Left lung (tissue), 10 donors: Measurements from ENCODE around the gene CRIM1. TPM values are rescaled to one million over a fixed set of nuclear protein-coding genes. Genes with fewer than 3 reads are reported as not detected.
A peak's percentile ranks its signal among the peaks of the same experiment; 100 is the strongest.

Source experiments
- ATAC-seq: fragments of 200-7000 bp; cut with Tn5 transposase; one replicate; pipeline ENCODE4 v1.9.1; 2020; ENCODE audit warnings: moderate library complexity
- DNase-seq, 4 donors: peaks; one replicate each; pipeline ENCODE4 v3.0.0-alpha.2; 2013 to 2020
- H3K27ac ChIP-seq, 2 donors: fragments of 200-600 bp; sonication (generic) in 1 of 2; one replicate each; pipeline versions ENCODE4 v1.5.0 to v1.8.0; 2020 to 2021
- H3K27me3 ChIP-seq, 2 donors: fragments of 200-600 bp; sonication (generic) in 1 of 2; one replicate each; pipeline versions ENCODE4 v1.5.0 to v1.8.0; 2020 to 2021
- H3K36me3 ChIP-seq, 2 donors: fragments of 200-600 bp; sonication (generic) in 1 of 2; one replicate each; pipeline versions ENCODE4 v1.5.0 to v1.8.0; 2020 to 2021
- H3K4me1 ChIP-seq, 2 donors: fragments of 200-600 bp; one replicate each; pipeline ENCODE4 v1.8.0; 2021
- H3K4me3 ChIP-seq, 2 donors: fragments of 200-600 bp; sonication (generic) in 1 of 2; one replicate each; pipeline versions ENCODE4 v1.5.0 to v1.8.0; 2020 to 2021; ENCODE audit warnings: mild to moderate bottlenecking in 1 of 2
- H3K9me3 ChIP-seq, 2 donors: fragments of 200-600 bp; sonication (generic) in 1 of 2; one replicate each; pipeline versions ENCODE4 v1.5.0 to v1.8.0; 2020 to 2021
- intact Hi-C, 2 donors: fragments of 100-400 bp; cut with DNase I; formaldehyde crosslinking; loops; one replicate each; pipeline versions ENCODE4 v1.11.2 to v1.14.2; 2022
- polyA plus RNA-seq, 6 donors: library from polyadenylated mRNA; unstranded; fragments of 120-200 nt; gene quantifications; one replicate each; pipeline ENCODE4 v1.2.1, GENCODE V29; 2013; ENCODE audit not compliant: insufficient read length in 6 of 6
- total RNA-seq, 2 donors: library from RNA; stranded (reverse); fragmentation: NEBNext Ultra II Directional; extraction: Animal tissue kit (Norgen Biotek cat#: 25700); gene quantifications; one replicate each; pipeline ENCODE4 v1.2.1, GENCODE V29; 2021
- TF ChIP-seq, protein P1 (sequence below), 2 donors: fragments of 200-600 bp; sonication (generic) in 1 of 2; IDR thresholded peaks; one replicate each; pipeline versions ENCODE4 v1.5.0 to v1.8.0; 2021; ENCODE audit warnings: antibody characterized with exemption in 2 of 2
- donor health status: DM: no; HTN: yes; CAD: no.
- donor health status: DM: no; HTN: no; CAD: no.

CRIM1 gene
- total and polyA plus RNA-seq, 8 donors: 28.7 to 72.9 (median 31.4) TPM

GRCh38 chr2:36394804-36395203, 39.2 kb downstream of the CRIM1 start:
- TF ChIP-seq, protein P1, sequence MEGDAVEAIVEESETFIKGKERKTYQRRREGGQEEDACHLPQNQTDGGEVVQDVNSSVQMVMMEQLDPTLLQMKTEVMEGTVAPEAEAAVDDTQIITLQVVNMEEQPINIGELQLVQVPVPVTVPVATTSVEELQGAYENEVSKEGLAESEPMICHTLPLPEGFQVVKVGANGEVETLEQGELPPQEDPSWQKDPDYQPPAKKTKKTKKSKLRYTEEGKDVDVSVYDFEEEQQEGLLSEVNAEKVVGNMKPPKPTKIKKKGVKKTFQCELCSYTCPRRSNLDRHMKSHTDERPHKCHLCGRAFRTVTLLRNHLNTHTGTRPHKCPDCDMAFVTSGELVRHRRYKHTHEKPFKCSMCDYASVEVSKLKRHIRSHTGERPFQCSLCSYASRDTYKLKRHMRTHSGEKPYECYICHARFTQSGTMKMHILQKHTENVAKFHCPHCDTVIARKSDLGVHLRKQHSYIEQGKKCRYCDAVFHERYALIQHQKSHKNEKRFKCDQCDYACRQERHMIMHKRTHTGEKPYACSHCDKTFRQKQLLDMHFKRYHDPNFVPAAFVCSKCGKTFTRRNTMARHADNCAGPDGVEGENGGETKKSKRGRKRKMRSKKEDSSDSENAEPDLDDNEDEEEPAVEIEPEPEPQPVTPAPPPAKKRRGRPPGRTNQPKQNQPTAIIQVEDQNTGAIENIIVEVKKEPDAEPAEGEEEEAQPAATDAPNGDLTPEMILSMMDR (IDR thresholded peaks at IDR 0.05): no peak
- no peaks in the 10 kb centered on the region for H3K4me1 ChIP-seq
- no peak for DNase-seq
- ATAC-seq: peak; percentile 48
- no peaks in the 10 kb centered on the region for H3K36me3 ChIP-seq
- no peak overlapping the region for H3K4me3 ChIP-seq
- H3K27ac ChIP-seq: no peak overlapping the region
- no peaks in the 10 kb centered on the region for H3K27me3 ChIP-seq
- intact Hi-C loops: no loop called here
- H3K9me3 ChIP-seq: no peaks in the 10 kb centered on the region

DNA sequence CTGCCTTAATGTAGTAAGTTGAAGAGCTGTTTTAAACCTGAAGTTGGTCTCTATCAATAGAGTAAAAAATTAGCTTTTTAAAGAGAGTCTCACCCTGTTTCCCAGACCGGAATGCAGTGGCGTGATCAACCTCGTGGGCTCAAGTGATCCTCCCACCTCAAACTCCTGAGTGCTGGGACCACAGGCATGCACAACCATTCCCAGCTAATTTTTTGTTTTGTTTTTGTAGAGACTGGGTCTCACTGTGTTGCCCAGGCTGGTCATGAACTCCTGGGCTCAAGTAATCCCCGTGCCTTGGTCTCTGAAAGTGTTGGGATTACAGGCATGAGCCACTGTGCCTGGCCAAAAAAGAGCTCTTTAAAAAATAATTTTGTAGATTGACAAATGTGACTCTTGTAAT, 40.3 kb downstream of the CRIM1 start:
- H3K4me3 ChIP-seq: no peak overlapping the region
- no peaks in the 10 kb centered on the region for H3K9me3 ChIP-seq
- H3K27ac ChIP-seq: no peak overlapping the region
- ATAC-seq (no peak), DNase-seq (no peak)
- no peaks in the 10 kb centered on the region for H3K27me3 ChIP-seq
- no peaks in the 10 kb centered on the region for H3K4me1 ChIP-seq
- H3K36me3 ChIP-seq: no peaks in the 10 kb centered on the region
- TF ChIP-seq, protein P1 (IDR thresholded peaks at IDR 0.05): no peak
- intact Hi-C loops: no loop called here

GRCh38 chr2:36396878-36397539, 41.4 kb downstream of the CRIM1 start:
- no peaks in the 10 kb centered on the region for H3K9me3 ChIP-seq
- H3K4me3 ChIP-seq: no peak overlapping the region
- H3K36me3 ChIP-seq: no peaks in the 10 kb centered on the region
- TF ChIP-seq, protein P1 (IDR thresholded peaks at IDR 0.05): no peak
- H3K27ac ChIP-seq: no peak overlapping the region
- intact Hi-C loops: no loop called here
- ATAC-seq (no peak), DNase-seq (no peak)
- no peaks in the 10 kb centered on the region for H3K27me3 ChIP-seq
- H3K4me1 ChIP-seq: no peaks in the 10 kb centered on the region

DNA sequence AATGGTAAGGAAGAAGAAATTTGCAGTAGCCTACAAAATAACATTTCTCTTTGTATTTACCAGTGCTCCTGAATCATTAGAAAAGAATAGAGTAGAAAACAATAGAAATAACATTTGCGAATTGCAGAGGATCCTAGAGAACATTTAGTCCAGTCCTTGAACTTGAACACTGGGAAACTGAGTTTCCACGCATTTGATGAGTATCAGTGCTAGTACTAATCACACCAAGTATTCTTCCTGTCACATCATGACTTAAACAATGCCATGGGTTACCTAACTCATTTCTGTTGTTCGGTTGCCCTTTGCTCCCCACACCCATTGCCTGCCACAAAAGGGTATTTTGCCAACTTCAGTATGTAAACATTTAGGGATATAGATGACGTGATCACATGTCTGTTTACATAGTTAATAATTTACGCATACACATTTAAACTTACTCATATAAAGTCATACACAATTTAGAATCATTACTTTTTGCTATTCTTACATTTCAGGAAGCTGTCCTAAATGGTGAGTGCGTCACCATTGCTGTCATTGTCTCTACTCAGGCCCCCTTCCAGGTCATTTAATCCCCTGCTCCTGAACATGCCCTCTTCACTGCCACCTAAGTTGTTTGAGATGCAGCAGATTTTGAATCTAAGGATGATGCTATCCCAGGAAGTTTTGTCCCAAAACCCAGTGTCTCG, 42.3 kb downstream of the CRIM1 start:
- no peak overlapping the region for H3K4me3 ChIP-seq
- H3K36me3 ChIP-seq: no peaks in the 10 kb centered on the region
- DNase-seq: no peak
- no peaks in the 10 kb centered on the region for H3K9me3 ChIP-seq
- intact Hi-C loops: no loop called here
- no peak for ATAC-seq
- TF ChIP-seq, protein P1 (IDR thresholded peaks at IDR 0.05): no peak
- H3K27ac ChIP-seq: no peak overlapping the region
- H3K27me3 ChIP-seq: no peaks in the 10 kb centered on the region
- no peaks in the 10 kb centered on the region for H3K4me1 ChIP-seq

GRCh38 chr2:36399050-36399449, 43.5 kb downstream of the CRIM1 start:
- no peak overlapping the region for H3K4me3 ChIP-seq
- no peaks in the 10 kb centered on the region for H3K36me3 ChIP-seq
- H3K27ac ChIP-seq: no peak overlapping the region
- ATAC-seq (no peak), DNase-seq (no peak)
- H3K9me3 ChIP-seq: no peaks in the 10 kb centered on the region
- TF ChIP-seq, protein P1 (IDR thresholded peaks at IDR 0.05): no peak
- H3K4me1 ChIP-seq: peaks cover 3 to 6% of the 10 kb centered on the region in 2 donors
- no peaks in the 10 kb centered on the region for H3K27me3 ChIP-seq
- intact Hi-C loops: no loop called here
